HepG2 (cell line): Measurements from ENCODE around the gene WNT4. TPM values are rescaled to one million over a fixed set of nuclear protein-coding genes. Genes with fewer than 3 reads are reported as not detected.

Experiments used
- ATAC-seq: fragments of 200-7000 bp; cut with Tn5 transposase; 3 replicates; pipeline ENCODE4 v1.9.1; 2020; ENCODE audit warnings: mild to moderate bottlenecking, moderate library complexity
- BruUV-seq: library from RNA; stranded (reverse); fragments of 400-500 nt; replicated peaks from 2 replicates; lab custom pipeline; 2021; lab: Mats Ljungman, UMichigan
- CTCF ChIA-PET: fragments of 300-600 bp; formaldehyde crosslinking; extraction: SDS; loops from one replicate; lab custom pipeline; 2021; ENCODE audit warnings: low total read pairs, inconsistent platforms, low intra/inter-chr PET ratio; lab: Yijun Ruan, JAX
- POLR2A ChIA-PET: fragments of 350-600 bp; sonication (Branson Sonifier 250); formaldehyde crosslinking; loops from one replicate; lab custom pipeline; 2020; ENCODE audit warnings: antibody characterized with exemption, inconsistent platforms; lab: Yijun Ruan, JAX
- DNase-seq: peaks from one replicate; pipeline ENCODE4 v3.0.0-alpha.2; 2015; ENCODE audit warnings: low spot score
- FAIRE-seq: peaks from 3 replicates; lab custom pipeline; 2011; peaks lifted over from hg19 to GRCh38; lab: Jason Lieb, UNC
- H2AFZ ChIP-seq: one replicate; pipeline ENCODE4 v1.6.1; 2011; ENCODE audit warnings: low read length, inconsistent platforms
- H3K27ac ChIP-seq: fragments of 300-600 bp; 3 replicates; pipeline ENCODE4 v1.8.0; 2011; ENCODE audit warnings: mixed run types, mild to moderate bottlenecking, mixed read lengths, low read length, inconsistent platforms; ENCODE audit not compliant: insufficient read depth; ENCODE audit errors: extremely low read length
- H3K27me3 ChIP-seq, 2 experiments: fragments of 200-600 bp in 1 of 2; 2 replicates in 1 of 2; 3 replicates in 1 of 2; pipeline versions ENCODE4 v1.6.0 to v1.8.0; 2011; ENCODE audit warnings: low read length in 2 of 2, mild to moderate bottlenecking in 2 of 2, moderate library complexity in 2 of 2, inconsistent platforms in 1 of 2; ENCODE audit not compliant: insufficient read depth in 2 of 2, control insufficient read depth in 1 of 2
- H3K36me3 ChIP-seq, 2 experiments: fragments of 200-600 bp in 1 of 2; replicated peaks in 1 of 2; 2 replicates in 1 of 2; 3 replicates in 1 of 2; pipeline versions ENCODE4 v1.5.1 to v1.8.0; 2011; ENCODE audit warnings: low read length in 2 of 2, inconsistent platforms in 1 of 2; ENCODE audit not compliant: insufficient read depth in 2 of 2, control insufficient read depth in 1 of 2
- H3K4me1 ChIP-seq: 2 replicates; pipeline ENCODE4 v1.5.1; 2012; ENCODE audit warnings: low read length, inconsistent platforms; ENCODE audit not compliant: insufficient read depth
- H3K4me2 ChIP-seq: 2 replicates; pipeline ENCODE4 v1.6.0; 2011; ENCODE audit warnings: low read depth, low read length, inconsistent platforms
- H3K4me3 ChIP-seq, 3 experiments: fragments of 200-600 bp in 1 of 3; sonication (generic), shearing (Covaris generic) in 1 of 3; replicated peaks in 1 of 3; 2 replicates each; pipeline ENCODE4 v1.5.1; 2011 to 2016; ENCODE audit warnings: low read length in 3 of 3, inconsistent platforms in 2 of 3, low read depth in 2 of 3, mild to moderate bottlenecking in 2 of 3, control low read depth in 1 of 3, mixed read lengths in 1 of 3; ENCODE audit not compliant: insufficient read depth in 1 of 3
- H3K79me2 ChIP-seq: one replicate; pipeline ENCODE4 v1.6.1; 2011; ENCODE audit warnings: low read length, inconsistent platforms; ENCODE audit not compliant: insufficient read depth
- H3K9ac ChIP-seq: 2 replicates; pipeline ENCODE4 v1.6.0; 2011; ENCODE audit warnings: mild to moderate bottlenecking, low read depth, low read length, inconsistent platforms; ENCODE audit not compliant: insufficient read depth
- H3K9me3 ChIP-seq: 2 replicates; pipeline ENCODE4 v1.5.1; 2012; ENCODE audit warnings: mild to moderate bottlenecking, low read length
- H4K20me1 ChIP-seq: 2 replicates; pipeline ENCODE4 v1.6.0; 2011; ENCODE audit warnings: inconsistent platforms, mild to moderate bottlenecking, low read length, moderate library complexity; ENCODE audit not compliant: insufficient read depth
- AGO2 ChIP-seq: fragments of 200-400 bp; formaldehyde crosslinking; optimal IDR thresholded peaks from 2 replicates; pipeline ENCODE3; 2017; ENCODE audit warnings: mild to moderate bottlenecking, low read depth, low read length, moderate library complexity
- CHD4 ChIP-seq: fragments of 200-600 bp; sonication (generic); IDR thresholded peaks from 2 replicates; pipeline ENCODE4 v1.7.0; 2017; ENCODE audit warnings: mild to moderate bottlenecking, low read length, borderline replicate concordance
- FOXA3 ChIP-seq: IDR thresholded peaks from 2 replicates; pipeline ENCODE4 v1.6.1; 2016; ENCODE audit warnings: missing genetic modification reagents, missing compliant biosample characterization
- HIVEP1 ChIP-seq: sonication (generic); formaldehyde crosslinking; IDR thresholded peaks from 2 replicates; pipeline ENCODE4 v1.4.0; 2020; ENCODE audit warnings: mild to moderate bottlenecking, missing genetic modification reagents
- HNF4A ChIP-seq: sonication (generic); formaldehyde crosslinking; IDR thresholded peaks from 2 replicates; pipeline ENCODE4 v1.4.0; 2020; ENCODE audit warnings: missing genetic modification reagents
- JDP2 ChIP-seq: sonication (generic); formaldehyde crosslinking; IDR thresholded peaks from 2 replicates; pipeline ENCODE4 v1.8.1; 2022; ENCODE audit warnings: missing genetic modification reagents, borderline replicate concordance
- KAT2B ChIP-seq: fragments of 150-350 bp; IDR thresholded peaks from 2 replicates; pipeline ENCODE4 v1.6.1; 2014; ENCODE audit warnings: low read depth, low read length, borderline replicate concordance
- KLF15 ChIP-seq: sonication (generic); formaldehyde crosslinking; IDR thresholded peaks from 2 replicates; pipeline ENCODE4 v1.8.1; 2023; ENCODE audit warnings: borderline replicate concordance, mild to moderate bottlenecking, inconsistent platforms, missing genetic modification reagents, mixed read lengths
- NFRKB ChIP-seq: fragments of 450-650 bp; IDR thresholded peaks from 2 replicates; pipeline ENCODE4 v1.6.1; 2017
- RCOR2 ChIP-seq: IDR thresholded peaks from 2 replicates; pipeline ENCODE4 v1.6.1; 2016; ENCODE audit warnings: missing biosample characterization, missing genetic modification reagents
- SNAPC5 ChIP-seq: sonication (generic); formaldehyde crosslinking; IDR thresholded peaks from 2 replicates; pipeline ENCODE4 v1.8.1; 2023; ENCODE audit warnings: mild to moderate bottlenecking, missing genetic modification reagents, borderline replicate concordance
- TIGD3 ChIP-seq: sonication (generic); formaldehyde crosslinking; IDR thresholded peaks from 2 replicates; pipeline ENCODE4 v1.5.1; 2020; ENCODE audit warnings: mild to moderate bottlenecking, missing genetic modification reagents, borderline replicate concordance
- ZNF232 ChIP-seq: sonication (generic); formaldehyde crosslinking; IDR thresholded peaks from 2 replicates; pipeline ENCODE4 v1.4.0; 2020; ENCODE audit warnings: missing genetic modification reagents, borderline replicate concordance
- ZNF552 ChIP-seq: sonication (generic); formaldehyde crosslinking; IDR thresholded peaks from 2 replicates; pipeline ENCODE4 v1.9.0; 2022; ENCODE audit warnings: missing genetic modification reagents, mild to moderate bottlenecking, borderline replicate concordance
- ZNF781 ChIP-seq: sonication (generic); formaldehyde crosslinking; IDR thresholded peaks from 2 replicates; pipeline ENCODE4 v1.5.1; 2020; ENCODE audit warnings: borderline replicate concordance, mild to moderate bottlenecking, missing genetic modification reagents; ENCODE audit errors: not compliant biosample characterization
- WGBS: methylation state at CpG from one replicate; pipeline ENCODE4 v1.1.6; 2017; ENCODE audit warnings: low lambda C conversion rate; 5-methylcytosine and 5-hydroxymethylcytosine counted together
- in situ Hi-C: cut with HindIII; loops from 2 replicates; pipeline ENCODE4 v1.10.0; 2017; ENCODE audit warnings: low pct_unique_long_range_greater_than_20kb; ENCODE audit not compliant: extremely low pct_ligation_motif_present
- intact Hi-C: fragments of 100-400 bp; cut with micrococcal nuclease; formaldehyde crosslinking; loops from one replicate; pipeline ENCODE4 v1.10.0; 2022; ENCODE audit not compliant: unreplicated experiment
- polyA plus RNA-seq, 8 experiments: library from polyadenylated mRNA; depleted of rRNA in 3 of 8; stranded (reverse) in 7 of 8; unstranded in 1 of 8; fragments of >200 nt; fragmentation: Illumina TruSeq in 4 of 8; extraction: Trizol in 4 of 8; gene quantifications; 2 replicates each; pipeline versions ENCODE4 v1.2.1 to v1.2.3, GENCODE V29; 2011 to 2016; ENCODE audit warnings: low read depth in 4 of 8, missing spikeins in 1 of 8, mixed read lengths in 1 of 8; ENCODE audit not compliant: insufficient read depth in 1 of 8
- total RNA-seq, 5 experiments: library from RNA; depleted of rRNA; stranded (reverse); fragments of >200 nt; fragmentation: Illumina TruSeq; extraction: Trizol; gene quantifications; 2 replicates each; pipeline ENCODE4 v1.2.3, GENCODE V29; 2016; ENCODE audit warnings: low read depth in 1 of 5
- TF ChIP-seq, protein P1 (sequence below): sonication (generic); formaldehyde crosslinking; conservative IDR thresholded peaks from 2 replicates; pipeline ENCODE4 v1.5.0; 2020; ENCODE audit warnings: missing genetic modification reagents

WNT4 gene
- total and polyA plus RNA-seq, 2 of the 13 experiments (the other 11 are each of a cell fraction or from before 2014, with no cell fraction given) = not detected

- ChIA-PET CTCF (no interaction called here), POLR2A (no interaction called here)
- H3K4me1 ChIP-seq = 0 out of 2 replicates have a peak, but pooled peaks cover 7% of the 10 kb centered on the region
- no peak overlapping the region for H3K27ac ChIP-seq
- no peaks in the 10 kb centered on the region for H3K9me3 ChIP-seq
- no peak for ATAC-seq
- TF ChIP-seq, protein P1, sequence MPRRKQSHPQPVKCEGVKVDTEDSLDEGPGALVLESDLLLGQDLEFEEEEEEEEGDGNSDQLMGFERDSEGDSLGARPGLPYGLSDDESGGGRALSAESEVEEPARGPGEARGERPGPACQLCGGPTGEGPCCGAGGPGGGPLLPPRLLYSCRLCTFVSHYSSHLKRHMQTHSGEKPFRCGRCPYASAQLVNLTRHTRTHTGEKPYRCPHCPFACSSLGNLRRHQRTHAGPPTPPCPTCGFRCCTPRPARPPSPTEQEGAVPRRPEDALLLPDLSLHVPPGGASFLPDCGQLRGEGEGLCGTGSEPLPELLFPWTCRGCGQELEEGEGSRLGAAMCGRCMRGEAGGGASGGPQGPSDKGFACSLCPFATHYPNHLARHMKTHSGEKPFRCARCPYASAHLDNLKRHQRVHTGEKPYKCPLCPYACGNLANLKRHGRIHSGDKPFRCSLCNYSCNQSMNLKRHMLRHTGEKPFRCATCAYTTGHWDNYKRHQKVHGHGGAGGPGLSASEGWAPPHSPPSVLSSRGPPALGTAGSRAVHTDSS = no peak
- TF ChIP-seq HIVEP1 (no peak), SNAPC5 (CRISPR knock-in tag) (no peak), CHD4 (no peak)
- intact Hi-C loops (no loop called here), in situ Hi-C loops (no loop called here)
- 96% methylated on average over 6 of the region's 6 CpGs for WGBS
- H2AFZ ChIP-seq = no peak overlapping the region
- H3K4me3 ChIP-seq = no peak overlapping the region
- H4K20me1 ChIP-seq = peaks cover 22% of the 10 kb centered on the region
- H3K9ac ChIP-seq = no peak overlapping the region
- FAIRE-seq = no peak
- no peaks in the 10 kb centered on the region for H3K27me3 ChIP-seq
- peaks cover 2 to 20% of the 10 kb centered on the region in 2 experiments; a peak in 4 of 5 replicates for H3K36me3 ChIP-seq
- H3K4me2 ChIP-seq = no peak overlapping the region
- no peak for DNase-seq
- no peaks in the 10 kb centered on the region for H3K79me2 ChIP-seq
- BruUV-seq = no TSS peak
These were observed 38.8 kb downstream of the WNT4 start for GRCh38 chr1:22104094-22104493.

GRCh38 chr1:22102746-22103145 lies 40.2 kb downstream of the WNT4 start:
- BruUV-seq = no TSS peak
- no peak for DNase-seq
- Histone ChIP-seq H4K20me1 (peaks cover 13% of the 10 kb centered on the region), H2AFZ (no peak overlapping the region), H3K27ac (no peak overlapping the region), H3K79me2 (no peaks in the 10 kb centered on the region), H3K36me3 (peaks cover 9 to 29% of the 10 kb centered on the region in 2 experiments), H3K9me3 (no peaks in the 10 kb centered on the region), H3K4me3 (no peak overlapping the region), H3K4me2 (no peak overlapping the region), H3K9ac (no peak overlapping the region), H3K27me3 (no peaks in the 10 kb centered on the region), H3K4me1 (no peaks in the 10 kb centered on the region)
- intact Hi-C loops (no loop called here), in situ Hi-C loops (no loop called here)
- ChIA-PET CTCF (no interaction called here), POLR2A (no interaction called here)
- WGBS = 94% methylated on average over 3 of the region's 3 CpGs
- ATAC-seq = no peak
- no peak for FAIRE-seq
- TF ChIP-seq RCOR2 (no peak), JDP2 (no peak), ZNF232 (CRISPR knock-in tag) (no peak), AGO2 (no peak), FOXA3 (CRISPR knock-in tag) (no peak), HNF4A (no peak), ZNF552 (no peak), TIGD3 (no peak), ZNF781 (CRISPR knock-in tag) (no peak), KLF15 (CRISPR knock-in tag) (no peak), NFRKB (no peak), KAT2B (no peak)
